Hepatic stellate cell (primary cell): ENCODE measurements around the gene HTR3B.
"Not testable (repeated sequence)": the region's sequence is repeated elsewhere in the genome, so short reads cannot be mapped to it uniquely, and the experiment has no call there.

ENCODE experiments used
- DNase-seq: peaks from one replicate; pipeline ENCODE4 v3.0.0; 2011; ENCODE audit warnings: low spot score

HTR3B gene

GRCh38 chr11:113884361-113884836, 20.2 kb upstream of the HTR3B start:
- no peak for DNase-seq

- no peak for DNase-seq
Measured at GRCh38 chr11:113885897-113886296, 18.7 kb upstream of the HTR3B start.

- no peak for DNase-seq
Measured at GRCh38 chr11:113888848-113889247, 15.7 kb upstream of the HTR3B start.

GRCh38 chr11:113894421-113894996, 10.1 kb upstream of the HTR3B start:
- no peak for DNase-seq

- DNase-seq = no peak
Measured at GRCh38 chr11:113895367-113896155, 9.0 kb upstream of the HTR3B start.

- DNase-seq = peak; percentile 19
Measured at GRCh38 chr11:113896156-113896879, 8.3 kb upstream of the HTR3B start.

- DNase-seq = no peak
Measured at GRCh38 chr11:113901141-113901540, 3.5 kb upstream of the HTR3B start.

- no peak for DNase-seq
Measured at GRCh38 chr11:113906038-113906437, 1.4 kb downstream of the HTR3B start.

- no peak for DNase-seq
Measured at GRCh38 chr11:113906516-113906915, 1.9 kb downstream of the HTR3B start.

- no peak for DNase-seq
Measured at GRCh38 chr11:113907152-113907551, 2.6 kb downstream of the HTR3B start.

- DNase-seq = no peak
Measured at GRCh38 chr11:113907681-113908080, 3.1 kb downstream of the HTR3B start.

- DNase-seq = no peak
Measured at GRCh38 chr11:113908098-113908497, 3.5 kb downstream of the HTR3B start.

GRCh38 chr11:113911491-113911890, 6.9 kb downstream of the HTR3B start:
- not testable (repeated sequence) for DNase-seq

- no peak for DNase-seq
Measured at GRCh38 chr11:113923572-113923971, 19.0 kb downstream of the HTR3B start.

- no peak for DNase-seq
Measured at GRCh38 chr11:113926273-113927197, 21.9 kb downstream of the HTR3B start.

GRCh38 chr11:113928311-113928710, 23.7 kb downstream of the HTR3B start:
- no peak for DNase-seq

GRCh38 chr11:113932788-113933187, 28.2 kb downstream of the HTR3B start:
- no peak for DNase-seq

- not testable (repeated sequence) for DNase-seq
Measured at GRCh38 chr11:113934193-113934592, 29.6 kb downstream of the HTR3B start.

GRCh38 chr11:113934761-113935160, 30.2 kb downstream of the HTR3B start:
- no peak for DNase-seq

GRCh38 chr11:113935858-113936257, 31.3 kb downstream of the HTR3B start:
- DNase-seq = no peak

- DNase-seq = no peak
Measured at GRCh38 chr11:113937918-113938317, 33.3 kb downstream of the HTR3B start.

GRCh38 chr11:113942256-113942655, 37.7 kb downstream of the HTR3B start:
- no peak for DNase-seq
